SK-N-SH treated with all-trans-retinoic acid at 6 μM for 48 hours (cell line): ENCODE data around the gene TOB1.

Source experiments
- GLIS3 ChIP-seq: fragments of 250-450 bp; sonication (Bioruptor Pico); IDR thresholded peaks from 2 replicates; pipeline ENCODE4 v1.5.0; 2020; ENCODE audit warnings: mild to moderate bottlenecking, moderate library complexity
- RARB ChIP-seq: fragments of 250-450 bp; sonication (Bioruptor Pico); IDR thresholded peaks from 2 replicates; pipeline ENCODE4 v1.8.0; 2021; ENCODE audit warnings: mild to moderate bottlenecking, moderate library complexity
- ZNF8 ChIP-seq: fragments of 450-650 bp; formaldehyde crosslinking; IDR thresholded peaks from 2 replicates; pipeline ENCODE4 v1.5.0; 2020; ENCODE audit warnings: mild to moderate bottlenecking, moderate library complexity
- TF ChIP-seq, protein P1 (sequence below): fragments of 250-450 bp; sonication (Bioruptor Pico); IDR thresholded peaks from 2 replicates; pipeline ENCODE4 v1.8.0; 2020; ENCODE audit warnings: mild to moderate bottlenecking, moderate library complexity, borderline replicate concordance
- TF ChIP-seq, protein P2 (sequence below): fragments of 250-450 bp; sonication (Bioruptor Pico); IDR thresholded peaks from 2 replicates; pipeline ENCODE4 v1.5.1; 2020; ENCODE audit warnings: low read depth, mild to moderate bottlenecking, moderate library complexity

GRCh38 chr17:50834429-50835300 is 31.5 kb downstream of the TOB1 start:
- no peak for TF ChIP-seq ZNF8
- no peak for TF ChIP-seq RARB
- TF ChIP-seq, protein P1, sequence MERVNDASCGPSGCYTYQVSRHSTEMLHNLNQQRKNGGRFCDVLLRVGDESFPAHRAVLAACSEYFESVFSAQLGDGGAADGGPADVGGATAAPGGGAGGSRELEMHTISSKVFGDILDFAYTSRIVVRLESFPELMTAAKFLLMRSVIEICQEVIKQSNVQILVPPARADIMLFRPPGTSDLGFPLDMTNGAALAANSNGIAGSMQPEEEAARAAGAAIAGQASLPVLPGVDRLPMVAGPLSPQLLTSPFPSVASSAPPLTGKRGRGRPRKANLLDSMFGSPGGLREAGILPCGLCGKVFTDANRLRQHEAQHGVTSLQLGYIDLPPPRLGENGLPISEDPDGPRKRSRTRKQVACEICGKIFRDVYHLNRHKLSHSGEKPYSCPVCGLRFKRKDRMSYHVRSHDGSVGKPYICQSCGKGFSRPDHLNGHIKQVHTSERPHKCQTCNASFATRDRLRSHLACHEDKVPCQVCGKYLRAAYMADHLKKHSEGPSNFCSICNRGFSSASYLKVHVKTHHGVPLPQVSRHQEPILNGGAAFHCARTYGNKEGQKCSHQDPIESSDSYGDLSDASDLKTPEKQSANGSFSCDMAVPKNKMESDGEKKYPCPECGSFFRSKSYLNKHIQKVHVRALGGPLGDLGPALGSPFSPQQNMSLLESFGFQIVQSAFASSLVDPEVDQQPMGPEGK (CRISPR knock-in tag): no peak
- TF ChIP-seq, protein P2, sequence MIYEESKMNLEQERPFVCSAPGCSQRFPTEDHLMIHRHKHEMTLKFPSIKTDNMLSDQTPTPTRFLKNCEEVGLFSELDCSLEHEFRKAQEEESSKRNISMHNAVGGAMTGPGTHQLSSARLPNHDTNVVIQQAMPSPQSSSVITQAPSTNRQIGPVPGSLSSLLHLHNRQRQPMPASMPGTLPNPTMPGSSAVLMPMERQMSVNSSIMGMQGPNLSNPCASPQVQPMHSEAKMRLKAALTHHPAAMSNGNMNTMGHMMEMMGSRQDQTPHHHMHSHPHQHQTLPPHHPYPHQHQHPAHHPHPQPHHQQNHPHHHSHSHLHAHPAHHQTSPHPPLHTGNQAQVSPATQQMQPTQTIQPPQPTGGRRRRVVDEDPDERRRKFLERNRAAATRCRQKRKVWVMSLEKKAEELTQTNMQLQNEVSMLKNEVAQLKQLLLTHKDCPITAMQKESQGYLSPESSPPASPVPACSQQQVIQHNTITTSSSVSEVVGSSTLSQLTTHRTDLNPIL (CRISPR knock-in tag): no peak
- TF ChIP-seq GLIS3 (CRISPR knock-in tag): no peak
